BLaER1 (cell line): ENCODE data around the gene EEF2K.

Experiments used
- H3K27ac ChIP-seq: shearing (Covaris generic); formaldehyde crosslinking; 2 replicates; pipeline ENCODE4 v1.8.1; 2022
- H3K27me3 ChIP-seq: shearing (Covaris generic); formaldehyde crosslinking; 2 replicates; pipeline ENCODE4 v1.8.1; 2022
- H3K36me3 ChIP-seq: shearing (Covaris generic); formaldehyde crosslinking; 2 replicates; pipeline ENCODE4 v1.8.1; 2022
- H3K4me1 ChIP-seq: shearing (Covaris generic); formaldehyde crosslinking; 2 replicates; pipeline ENCODE4 v1.8.1; 2022
- H3K4me2 ChIP-seq: shearing (Covaris generic); formaldehyde crosslinking; 2 replicates; pipeline ENCODE4 v1.8.1; 2022
- H3K4me3 ChIP-seq: shearing (Covaris generic); formaldehyde crosslinking; 2 replicates; pipeline ENCODE4 v1.8.1; 2022
- H3K9ac ChIP-seq: shearing (Covaris generic); formaldehyde crosslinking; 2 replicates; pipeline ENCODE4 v1.8.1; 2022
- H3K9me3 ChIP-seq: shearing (Covaris generic); formaldehyde crosslinking; 2 replicates; pipeline ENCODE4 v1.8.1; 2022
- H4K20me1 ChIP-seq: shearing (Covaris generic); formaldehyde crosslinking; 2 replicates; pipeline ENCODE4 v1.8.1; 2022
- Cebpa-rat ChIP-seq: shearing (Covaris generic); IDR thresholded peaks from 2 replicates; pipeline ENCODE4 v1.8.1; 2022

EEF2K gene

GRCh38 chr16:22325598-22326368 lies 119.7 kb downstream of the EEF2K start:
- H3K36me3 ChIP-seq = peaks cover 99% of the 10 kb centered on the region
- no peaks in the 10 kb centered on the region for H3K27me3 ChIP-seq
- H3K4me2 ChIP-seq = no peak overlapping the region
- no peaks in the 10 kb centered on the region for H3K9me3 ChIP-seq
- no peak overlapping the region for H3K27ac ChIP-seq
- no peaks in the 10 kb centered on the region for H3K4me1 ChIP-seq
- no peak for TF ChIP-seq Cebpa-rat
- H3K4me3 ChIP-seq = no peak overlapping the region
- no peak overlapping the region for H3K9ac ChIP-seq
- H4K20me1 ChIP-seq = peaks cover 78% of the 10 kb centered on the region

DNA sequence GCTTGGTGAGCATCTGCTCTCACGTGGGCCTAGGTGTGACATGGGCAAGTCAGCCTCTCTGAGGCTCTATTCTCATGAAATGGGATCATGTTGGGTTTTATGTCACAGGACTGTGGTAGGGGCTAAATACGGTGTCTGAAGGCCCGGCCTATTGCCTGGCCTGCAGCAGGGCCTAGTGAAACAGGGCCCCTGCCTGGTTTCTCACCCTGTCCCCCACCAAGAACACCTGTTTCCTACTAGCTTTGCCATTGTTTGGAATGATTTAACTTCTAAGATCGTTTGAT lies 120.2 kb downstream of the EEF2K start:
- no peaks in the 10 kb centered on the region for H3K27me3 ChIP-seq
- H4K20me1 ChIP-seq = peaks cover 74% of the 10 kb centered on the region
- peaks cover 100% of the 10 kb centered on the region for H3K36me3 ChIP-seq
- H3K4me3 ChIP-seq = no peak overlapping the region
- no peaks in the 10 kb centered on the region for H3K4me1 ChIP-seq
- H3K9me3 ChIP-seq = no peaks in the 10 kb centered on the region
- H3K9ac ChIP-seq = no peak overlapping the region
- no peak overlapping the region for H3K27ac ChIP-seq
- no peak for TF ChIP-seq Cebpa-rat
- no peak overlapping the region for H3K4me2 ChIP-seq

DNA sequence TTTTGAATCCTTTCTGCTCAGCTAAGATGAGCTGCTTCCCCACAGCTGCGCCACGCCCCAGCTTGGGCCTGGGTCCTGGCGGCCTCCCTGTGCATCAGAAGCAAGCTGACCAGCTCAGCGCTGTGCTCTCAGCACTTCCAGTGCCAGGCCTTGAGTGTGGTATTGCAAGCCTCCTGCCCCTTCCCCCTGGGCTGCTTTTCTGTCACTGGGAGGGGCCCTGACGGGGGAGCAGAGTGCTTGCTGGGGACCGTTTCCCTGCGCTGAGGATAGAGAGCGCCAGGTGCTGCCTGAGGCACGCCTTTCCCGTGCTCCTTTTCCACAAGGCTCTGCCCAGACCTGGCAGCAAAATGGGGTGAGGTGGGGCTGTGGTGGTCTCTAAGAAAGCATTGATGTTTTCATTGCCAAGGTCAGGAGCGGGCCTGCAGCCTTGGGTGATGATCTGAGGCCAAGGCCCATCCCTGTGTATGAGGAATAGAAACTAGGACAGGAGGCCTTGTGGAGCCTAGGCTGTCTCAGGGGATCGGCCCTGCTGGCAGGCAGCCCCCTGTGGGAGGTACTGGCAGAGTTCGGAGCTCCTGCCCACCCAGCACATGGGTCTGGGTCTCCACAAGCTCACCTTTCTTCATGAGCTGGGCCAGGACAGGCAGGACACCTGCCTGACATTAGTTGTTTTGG lies 120.8 kb downstream of the EEF2K start:
- Histone ChIP-seq H3K4me2 (no peak overlapping the region), H3K36me3 (peaks cover 100% of the 10 kb centered on the region), H3K4me1 (no peaks in the 10 kb centered on the region), H4K20me1 (peaks cover 68% of the 10 kb centered on the region), H3K27me3 (no peaks in the 10 kb centered on the region), H3K9me3 (no peaks in the 10 kb centered on the region), H3K4me3 (no peak overlapping the region), H3K27ac (no peak overlapping the region), H3K9ac (0 out of 2 replicates have a peak overlapping the region, but pooled peaks have one; percentile 6)
- no peak for TF ChIP-seq Cebpa-rat

GRCh38 chr16:22327446-22327775 lies 121.3 kb downstream of the EEF2K start:
- Histone ChIP-seq H3K9me3 (no peaks in the 10 kb centered on the region), H3K27ac (no peak overlapping the region), H3K4me1 (no peaks in the 10 kb centered on the region), H3K9ac (0 out of 2 replicates have a peak overlapping the region, but pooled peaks have one; percentile 6), H3K4me3 (no peak overlapping the region), H4K20me1 (peaks cover 63% of the 10 kb centered on the region), H3K4me2 (no peak overlapping the region), H3K36me3 (peaks cover 100% of the 10 kb centered on the region), H3K27me3 (no peaks in the 10 kb centered on the region)
- TF ChIP-seq Cebpa-rat = no peak

- no peak overlapping the region for H3K9ac ChIP-seq
- TF ChIP-seq Cebpa-rat = no peak
- H3K27ac ChIP-seq = no peak overlapping the region
- H3K4me3 ChIP-seq = no peak overlapping the region
- peaks cover 55% of the 10 kb centered on the region for H4K20me1 ChIP-seq
- no peaks in the 10 kb centered on the region for H3K27me3 ChIP-seq
- peaks cover 100% of the 10 kb centered on the region for H3K36me3 ChIP-seq
- no peak overlapping the region for H3K4me2 ChIP-seq
- no peaks in the 10 kb centered on the region for H3K4me1 ChIP-seq
- H3K9me3 ChIP-seq = no peaks in the 10 kb centered on the region
Observed at GRCh38 chr16:22328081-22328725, 122.1 kb downstream of the EEF2K start.

DNA sequence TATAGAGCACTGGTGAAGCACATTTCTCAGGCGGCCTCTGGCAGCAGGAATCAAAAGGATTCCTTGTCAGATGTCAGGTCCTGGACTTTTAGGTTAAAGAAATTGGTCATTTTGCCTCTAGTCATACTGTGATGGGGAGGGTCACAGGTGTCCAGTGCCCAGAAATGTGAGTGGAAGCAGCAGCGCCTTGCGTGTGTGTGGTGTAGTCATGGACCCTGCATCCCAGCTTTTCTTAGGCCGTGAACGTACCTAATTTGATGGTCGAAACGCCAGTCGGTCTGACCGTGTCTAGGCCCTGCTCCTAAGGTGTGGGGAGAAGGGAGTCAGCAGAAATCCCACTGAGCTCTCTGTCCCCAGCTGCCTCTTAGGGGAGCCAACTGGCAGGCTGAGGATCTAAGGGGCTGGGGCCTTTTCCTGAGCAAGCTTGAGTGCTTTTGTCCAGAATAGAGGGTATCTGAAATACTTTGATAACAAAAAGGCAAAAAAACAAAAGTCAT lies 123.2 kb downstream of the EEF2K start:
- Histone ChIP-seq H4K20me1 (peaks cover 48% of the 10 kb centered on the region), H3K9me3 (no peaks in the 10 kb centered on the region), H3K4me1 (no peaks in the 10 kb centered on the region), H3K27me3 (no peaks in the 10 kb centered on the region), H3K4me3 (no peak overlapping the region), H3K27ac (no peak overlapping the region), H3K9ac (no peak overlapping the region), H3K36me3 (peaks cover 100% of the 10 kb centered on the region), H3K4me2 (no peak overlapping the region)
- no peak for TF ChIP-seq Cebpa-rat

DNA sequence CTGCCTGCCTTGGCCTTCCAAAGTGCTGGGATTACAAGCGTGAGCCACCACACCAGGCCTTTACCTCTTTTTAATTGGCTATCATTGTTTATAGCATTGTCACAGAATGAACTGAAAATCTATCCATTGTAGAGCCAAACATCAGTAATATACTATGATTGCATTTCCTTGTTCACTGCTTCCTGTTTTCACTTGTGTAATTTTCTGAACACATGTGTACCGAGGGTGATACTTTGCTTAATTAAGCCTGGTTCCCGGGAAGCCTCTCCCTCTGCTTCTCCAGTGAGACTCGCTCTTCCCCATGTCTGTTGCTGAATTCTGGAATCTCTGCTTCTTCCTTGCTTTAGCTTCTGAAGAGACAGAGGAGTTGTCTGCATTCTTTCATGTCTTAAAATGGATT lies 124.2 kb downstream of the EEF2K start:
- no peak overlapping the region for H3K4me2 ChIP-seq
- no peak overlapping the region for H3K4me3 ChIP-seq
- no peaks in the 10 kb centered on the region for H3K4me1 ChIP-seq
- no peak for TF ChIP-seq Cebpa-rat
- H3K9me3 ChIP-seq = peaks cover 5% of the 10 kb centered on the region
- peaks cover 100% of the 10 kb centered on the region for H3K36me3 ChIP-seq
- no peaks in the 10 kb centered on the region for H3K27me3 ChIP-seq
- no peak overlapping the region for H3K27ac ChIP-seq
- no peak overlapping the region for H3K9ac ChIP-seq
- H4K20me1 ChIP-seq = peaks cover 39% of the 10 kb centered on the region

GRCh38 chr16:22333457-22333994 lies 127.4 kb downstream of the EEF2K start:
- Histone ChIP-seq H3K4me3 (no peak overlapping the region), H3K4me2 (no peak overlapping the region), H4K20me1 (peaks cover 9% of the 10 kb centered on the region), H3K36me3 (peaks cover 85% of the 10 kb centered on the region), H3K27ac (no peak overlapping the region), H3K9ac (no peak overlapping the region), H3K9me3 (peaks cover 35% of the 10 kb centered on the region), H3K4me1 (no peaks in the 10 kb centered on the region), H3K27me3 (no peaks in the 10 kb centered on the region)
- no peak for TF ChIP-seq Cebpa-rat

DNA sequence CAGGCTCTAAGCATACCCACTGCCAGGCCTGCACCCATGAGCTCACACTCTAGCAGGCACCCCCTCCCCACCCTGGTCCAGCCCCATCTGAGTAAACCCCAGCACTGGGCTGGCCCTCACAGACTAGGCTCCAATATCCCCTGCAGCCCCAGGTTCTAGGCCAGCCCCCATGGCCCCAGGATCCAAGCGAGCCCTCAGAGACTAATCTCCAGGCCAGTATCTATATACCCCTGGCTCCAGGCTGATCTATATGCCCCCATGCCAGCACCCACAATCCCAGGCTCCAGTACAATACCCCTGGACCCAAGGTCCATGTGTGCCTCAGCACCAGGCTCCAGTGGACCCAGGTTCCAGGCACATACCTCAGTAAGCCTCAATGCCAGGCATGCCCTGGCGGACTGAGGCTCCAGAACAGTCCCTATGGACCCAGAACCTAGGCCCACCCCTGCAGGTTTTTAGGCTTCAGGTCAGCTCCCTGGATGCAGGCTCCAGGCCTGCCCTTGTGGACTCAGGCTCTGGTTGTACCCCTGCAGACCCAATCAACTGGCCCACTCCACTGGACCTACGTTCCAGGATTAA lies 129.7 kb downstream of the EEF2K start:
- Histone ChIP-seq H3K27me3 (no peaks in the 10 kb centered on the region), H3K9ac (no peak overlapping the region), H3K9me3 (peaks cover 55% of the 10 kb centered on the region), H3K4me2 (no peak overlapping the region), H3K27ac (no peak overlapping the region), H4K20me1 (no peaks in the 10 kb centered on the region), H3K4me1 (no peaks in the 10 kb centered on the region), H3K4me3 (peak overlapping the region; percentile 11; the same call in 1 of the 2 replicates), H3K36me3 (peaks cover 66% of the 10 kb centered on the region)
- no peak for TF ChIP-seq Cebpa-rat
